NCI-H2171 (cell line): ENCODE results near the gene CFTR.

Source experiments
- DNase-seq: peaks from one replicate; lab custom pipeline; 2025; lab: John Stamatoyannopoulos, UW

The CFTR gene

DNA sequence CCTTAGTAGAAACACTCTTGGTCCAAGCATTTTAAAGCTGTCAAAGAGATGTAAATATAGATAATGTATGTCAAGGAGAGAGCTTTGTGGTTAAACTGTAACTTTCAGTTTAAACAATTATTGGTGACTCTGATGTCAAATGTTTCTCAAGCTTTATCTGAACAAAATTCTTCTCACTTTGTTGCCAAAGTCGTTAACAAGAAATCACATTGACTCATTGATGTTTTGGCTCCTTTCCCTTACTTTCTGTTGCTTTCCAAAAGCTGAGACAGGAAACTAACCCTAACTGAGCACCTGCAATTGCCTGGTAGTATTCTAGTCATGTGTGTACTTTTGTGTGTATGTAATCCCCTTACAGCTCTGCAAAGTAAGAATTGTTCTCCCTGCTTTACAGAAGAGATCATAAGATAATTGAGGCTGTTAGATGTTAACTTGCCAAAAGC is 108.5 kb downstream of the CFTR start:
- no peak for DNase-seq

DNA sequence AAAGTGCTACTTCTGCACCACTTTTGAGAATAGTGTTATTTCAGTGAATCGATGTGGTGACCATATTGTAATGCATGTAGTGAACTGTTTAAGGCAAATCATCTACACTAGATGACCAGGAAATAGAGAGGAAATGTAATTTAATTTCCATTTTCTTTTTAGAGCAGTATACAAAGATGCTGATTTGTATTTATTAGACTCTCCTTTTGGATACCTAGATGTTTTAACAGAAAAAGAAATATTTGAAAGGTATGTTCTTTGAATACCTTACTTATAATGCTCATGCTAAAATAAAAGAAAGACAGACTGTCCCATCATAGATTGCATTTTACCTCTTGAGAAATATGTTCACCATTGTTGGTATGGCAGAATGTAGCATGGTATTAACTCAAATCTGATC is 110.4 kb downstream of the CFTR start:
- DNase-seq, result no peak

DNA sequence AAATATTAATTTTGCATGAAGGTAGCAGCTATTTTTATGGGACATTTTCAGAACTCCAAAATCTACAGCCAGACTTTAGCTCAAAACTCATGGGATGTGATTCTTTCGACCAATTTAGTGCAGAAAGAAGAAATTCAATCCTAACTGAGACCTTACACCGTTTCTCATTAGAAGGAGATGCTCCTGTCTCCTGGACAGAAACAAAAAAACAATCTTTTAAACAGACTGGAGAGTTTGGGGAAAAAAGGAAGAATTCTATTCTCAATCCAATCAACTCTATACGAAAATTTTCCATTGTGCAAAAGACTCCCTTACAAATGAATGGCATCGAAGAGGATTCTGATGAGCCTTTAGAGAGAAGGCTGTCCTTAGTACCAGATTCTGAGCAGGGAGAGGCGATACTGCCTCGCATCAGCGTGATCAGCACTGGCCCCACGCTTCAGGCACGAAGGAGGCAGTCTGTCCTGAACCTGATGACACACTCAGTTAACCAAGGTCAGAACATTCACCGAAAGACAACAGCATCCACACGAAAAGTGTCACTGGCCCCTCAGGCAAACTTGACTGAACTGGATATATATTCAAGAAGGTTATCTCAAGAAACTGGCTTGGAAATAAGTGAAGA is 112.3 kb downstream of the CFTR start:
- DNase-seq, result no peak

DNA sequence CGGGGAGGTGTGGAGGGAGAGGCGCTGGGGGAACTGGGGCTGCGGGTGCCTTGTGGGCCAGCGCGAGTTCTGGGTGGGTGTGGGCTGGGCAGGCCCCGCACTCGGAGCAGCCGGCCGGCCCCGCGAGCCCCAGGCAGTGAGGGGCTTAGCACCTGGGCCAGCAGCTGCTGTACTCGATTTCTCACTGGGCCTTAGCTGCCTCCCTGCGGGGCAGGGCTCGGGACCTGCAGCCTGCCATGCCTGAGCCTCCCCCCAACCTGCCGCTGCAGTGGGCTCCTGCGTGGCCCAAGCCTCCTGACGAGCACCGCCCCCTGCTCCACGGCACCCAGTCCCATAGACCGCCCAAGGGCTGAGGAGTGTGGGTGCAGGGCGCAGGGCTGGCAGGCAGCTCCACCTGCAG is 116.3 kb downstream of the CFTR start:
- no peak for DNase-seq

DNA sequence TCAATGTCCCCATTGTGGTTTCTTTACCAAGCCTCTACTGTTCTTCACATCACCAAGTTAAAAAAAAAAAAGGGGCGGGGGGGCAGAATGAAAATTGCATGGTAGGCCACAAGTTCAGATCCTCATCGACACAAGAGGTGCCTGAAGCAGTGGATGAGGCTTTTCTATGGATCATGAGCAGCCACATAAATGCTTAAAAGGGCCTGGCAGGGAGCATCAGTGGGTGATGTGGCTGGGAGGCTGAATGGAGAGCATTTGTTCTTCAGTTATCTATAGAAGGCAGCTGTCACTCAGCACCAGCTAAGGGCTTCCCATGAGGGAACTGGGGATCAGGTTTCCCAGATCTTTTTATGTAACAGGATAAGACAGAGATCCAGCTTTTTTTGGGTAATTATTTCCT is 117.9 kb downstream of the CFTR start:
- DNase-seq, result peak; percentile 12

DNA sequence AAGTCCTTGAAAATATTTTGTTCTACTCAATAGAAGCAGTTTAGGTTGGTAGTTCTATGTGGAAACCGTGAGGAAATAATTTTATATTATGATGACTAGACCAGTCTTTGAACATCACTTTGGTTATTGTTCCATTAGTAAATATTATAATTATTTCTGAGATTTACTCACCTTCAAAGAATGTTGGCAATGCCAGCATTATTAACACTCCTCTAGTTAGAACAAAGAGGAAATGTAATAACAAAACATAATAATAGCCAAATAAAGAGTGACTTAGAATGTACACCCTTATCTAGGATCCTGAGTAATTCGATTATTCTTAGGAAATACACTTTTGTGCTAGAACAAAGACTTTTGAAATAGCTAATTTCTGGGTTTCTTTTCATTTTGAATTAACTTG is 121.1 kb downstream of the CFTR start:
- DNase-seq, result no peak

DNA sequence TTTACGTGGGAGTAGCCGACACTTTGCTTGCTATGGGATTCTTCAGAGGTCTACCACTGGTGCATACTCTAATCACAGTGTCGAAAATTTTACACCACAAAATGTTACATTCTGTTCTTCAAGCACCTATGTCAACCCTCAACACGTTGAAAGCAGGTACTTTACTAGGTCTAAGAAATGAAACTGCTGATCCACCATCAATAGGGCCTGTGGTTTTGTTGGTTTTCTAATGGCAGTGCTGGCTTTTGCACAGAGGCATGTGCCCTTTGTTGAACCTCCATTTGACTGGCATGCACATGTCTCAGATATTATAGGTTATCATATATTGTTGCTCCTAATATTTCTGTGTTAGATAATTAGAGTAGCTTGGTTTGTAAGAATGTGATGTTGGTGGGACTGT is 123.8 kb downstream of the CFTR start:
- DNase-seq, result no peak

DNA sequence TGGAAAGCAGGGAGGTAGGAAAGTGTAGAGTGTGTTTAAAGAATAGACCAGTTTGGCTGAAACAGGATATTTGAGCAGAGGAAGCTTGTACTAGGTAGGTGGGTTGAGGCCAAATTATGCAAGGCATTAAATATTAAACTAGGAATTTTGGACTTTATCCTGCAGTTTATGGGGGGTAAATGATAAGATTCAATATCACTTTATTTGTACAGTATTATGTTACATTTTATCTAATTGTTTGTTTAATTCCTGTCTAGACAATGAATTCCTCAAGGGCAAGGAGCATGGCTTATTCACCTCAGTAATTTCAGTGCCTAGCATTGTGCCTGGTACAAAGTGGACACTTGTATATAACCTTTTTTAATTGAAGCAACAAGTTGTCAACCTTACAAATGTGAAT is 125.9 kb downstream of the CFTR start:
- DNase-seq, result no peak

DNA sequence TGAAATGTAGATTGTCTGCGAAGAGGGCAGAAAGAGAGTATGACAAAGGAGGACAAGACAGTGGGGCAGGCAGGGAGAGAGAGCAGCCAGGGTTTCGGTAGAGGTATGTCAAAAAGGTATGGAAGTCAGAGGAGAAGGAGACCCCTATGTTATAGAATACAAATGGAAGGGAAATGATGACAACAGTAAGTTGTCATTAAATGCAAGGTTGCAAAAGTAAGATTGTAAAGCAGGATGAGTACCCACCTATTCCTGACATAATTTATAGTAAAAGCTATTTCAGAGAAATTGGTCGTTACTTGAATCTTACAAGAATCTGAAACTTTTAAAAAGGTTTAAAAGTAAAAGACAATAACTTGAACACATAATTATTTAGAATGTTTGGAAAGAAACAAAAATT is 126.3 kb downstream of the CFTR start:
- DNase-seq, result no peak

DNA sequence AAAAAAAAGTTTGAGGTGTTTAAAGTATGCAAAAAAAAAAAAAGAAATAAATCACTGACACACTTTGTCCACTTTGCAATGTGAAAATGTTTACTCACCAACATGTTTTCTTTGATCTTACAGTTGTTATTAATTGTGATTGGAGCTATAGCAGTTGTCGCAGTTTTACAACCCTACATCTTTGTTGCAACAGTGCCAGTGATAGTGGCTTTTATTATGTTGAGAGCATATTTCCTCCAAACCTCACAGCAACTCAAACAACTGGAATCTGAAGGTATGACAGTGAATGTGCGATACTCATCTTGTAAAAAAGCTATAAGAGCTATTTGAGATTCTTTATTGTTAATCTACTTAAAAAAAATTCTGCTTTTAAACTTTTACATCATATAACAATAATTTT is 130.6 kb downstream of the CFTR start:
- no peak for DNase-seq

DNA sequence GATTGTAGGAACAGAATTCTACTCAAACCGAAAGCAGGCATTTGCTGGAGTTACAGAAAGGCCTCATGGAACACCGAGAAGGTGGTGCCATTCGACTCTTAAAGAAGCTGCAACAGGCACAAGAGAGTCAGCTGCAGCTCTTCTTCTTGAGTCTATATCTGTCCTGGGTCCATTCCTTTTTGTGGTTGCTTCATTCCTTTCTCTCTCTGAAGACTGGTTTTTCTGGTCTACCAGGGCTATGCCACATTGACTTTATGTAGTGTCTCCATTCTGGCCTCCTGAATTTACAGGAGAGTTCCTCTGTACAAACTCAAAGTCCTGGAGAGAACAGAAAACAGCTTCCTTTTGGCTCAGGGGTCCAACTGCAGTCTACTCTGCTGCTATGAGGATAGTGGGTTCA is 132.8 kb downstream of the CFTR start:
- DNase-seq, result no peak

DNA sequence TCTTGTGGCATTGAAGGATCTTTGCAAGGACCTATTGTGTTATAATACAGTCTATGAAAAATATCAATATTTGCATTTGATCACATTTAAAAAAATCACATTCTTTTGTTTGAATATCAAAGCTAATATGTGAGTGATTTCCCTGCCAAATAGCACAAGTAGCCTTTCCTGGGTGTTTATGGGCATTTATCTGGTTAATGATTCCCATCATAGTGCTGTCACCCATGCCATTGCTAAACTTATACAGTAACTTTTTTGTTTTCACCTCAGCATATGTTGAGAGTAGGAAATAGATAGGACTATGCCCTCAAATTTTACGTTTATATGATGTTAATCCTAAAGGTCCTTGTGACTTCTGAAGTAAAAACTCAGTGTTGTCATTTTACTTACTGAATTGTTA is 136.9 kb downstream of the CFTR start:
- DNase-seq, result no peak

DNA sequence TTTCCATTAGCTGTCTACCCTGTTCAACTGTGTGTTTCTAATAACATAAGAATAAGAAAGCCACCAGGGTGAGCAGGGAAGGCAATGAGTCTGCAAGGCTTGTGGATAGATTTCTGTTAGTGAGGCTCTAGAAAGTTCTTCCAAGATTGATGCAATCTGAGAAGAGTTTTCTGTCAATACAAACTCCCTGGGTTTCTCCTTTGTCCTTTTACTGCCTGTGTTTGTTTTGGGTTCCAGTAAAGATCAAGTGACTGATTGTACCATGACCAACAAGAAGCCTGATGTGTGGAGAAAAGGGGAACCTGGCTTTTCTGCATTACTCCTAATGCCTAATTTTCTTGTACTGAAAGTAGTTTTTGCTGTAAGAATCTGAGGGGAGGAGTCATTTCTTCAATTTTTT is 139.9 kb downstream of the CFTR start:
- DNase-seq, result no peak

DNA sequence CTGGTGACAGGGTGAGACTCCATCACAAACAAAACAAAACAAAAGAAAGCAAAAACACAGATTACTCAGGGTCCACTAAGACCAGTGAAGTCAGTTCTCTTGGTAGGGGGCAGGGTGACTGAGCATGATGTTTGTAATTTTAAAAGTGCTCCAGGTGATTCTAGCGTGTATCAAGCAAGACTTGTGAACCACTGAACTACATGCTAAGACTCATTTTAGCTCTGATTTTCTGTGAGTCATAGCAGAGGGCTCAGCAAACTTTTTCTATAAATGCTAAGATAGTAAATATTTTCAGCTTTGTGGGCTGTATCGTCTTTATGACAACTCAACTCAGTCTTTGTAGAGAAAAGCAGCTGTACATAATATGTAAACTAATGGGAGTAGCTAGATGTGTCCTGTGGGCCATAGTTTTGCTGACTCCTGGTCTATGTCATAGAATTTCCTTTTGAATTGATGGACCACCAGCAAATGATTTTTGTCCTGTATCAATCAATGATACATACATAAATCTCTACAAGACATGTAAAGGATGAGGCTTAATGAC is 141.3 kb downstream of the CFTR start:
- DNase-seq, result no peak

DNA sequence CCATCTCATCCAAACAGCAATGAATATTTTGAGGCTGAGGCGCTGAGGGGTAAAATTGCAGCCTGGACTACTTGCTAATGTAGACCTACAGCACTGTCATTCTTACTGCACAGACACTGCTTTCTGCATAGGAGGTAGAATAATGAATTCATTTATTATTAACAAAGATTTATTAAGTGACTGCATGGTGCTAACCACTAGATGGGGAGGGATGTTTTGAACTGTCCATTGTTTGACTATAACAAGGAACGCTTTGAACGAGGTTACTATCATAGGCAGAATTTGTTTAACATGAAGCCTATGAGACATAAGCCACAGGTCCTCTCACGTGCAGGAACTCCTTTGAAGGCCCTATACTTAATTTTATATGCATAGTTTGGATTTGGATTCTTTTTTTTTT is 143.8 kb downstream of the CFTR start:
- DNase-seq, result no peak

DNA sequence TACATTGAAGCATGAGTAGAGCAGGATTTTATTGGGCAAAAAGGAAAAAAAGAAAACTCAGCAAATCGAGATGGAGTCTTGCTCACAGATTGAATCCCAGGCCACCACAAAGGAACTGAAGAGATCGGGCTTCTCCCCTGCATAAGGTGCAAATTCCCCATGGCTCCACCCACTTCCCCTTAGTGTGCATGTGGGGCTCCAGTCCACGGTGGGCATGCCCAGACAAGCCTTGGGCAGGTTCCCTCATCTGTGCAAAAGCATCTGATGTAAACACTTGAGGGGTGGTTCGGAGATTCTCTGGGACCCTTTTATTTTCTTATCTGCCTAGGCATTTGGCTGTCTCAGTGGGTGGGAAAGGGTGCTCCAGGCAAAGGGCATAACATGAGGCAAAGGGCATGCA is 150.7 kb downstream of the CFTR start:
- no peak for DNase-seq

DNA sequence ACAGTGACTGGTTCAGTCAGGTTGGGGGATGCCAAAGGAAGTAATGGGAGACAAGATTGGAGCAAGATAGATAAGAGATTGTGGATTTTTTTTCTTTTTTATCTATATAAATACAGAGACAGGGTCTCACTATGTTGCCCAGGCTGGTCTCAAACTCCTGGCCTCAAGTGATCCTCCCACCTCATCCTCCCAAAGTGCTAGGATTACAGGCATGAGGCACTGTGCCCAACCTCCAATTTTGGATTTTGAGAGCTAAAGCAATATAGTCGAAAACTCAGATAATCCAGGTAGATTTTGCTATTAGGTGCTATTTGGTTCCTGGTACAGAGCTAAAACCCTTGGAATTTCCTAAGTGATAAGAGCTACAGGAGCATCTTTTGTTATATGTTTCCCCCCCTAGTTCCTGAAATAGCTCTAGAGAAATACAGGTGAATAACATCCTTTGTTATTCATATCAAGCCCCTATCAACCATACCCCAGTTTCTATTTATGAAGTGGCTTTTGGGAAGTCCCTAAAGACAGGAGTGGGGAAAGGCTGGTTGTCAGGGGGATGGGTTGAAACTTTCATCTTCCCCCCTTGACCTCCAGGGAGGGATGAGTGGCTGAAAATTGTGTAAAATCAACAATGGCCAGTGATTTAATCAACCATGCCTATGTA is 151.2 kb downstream of the CFTR start:
- no peak for DNase-seq

DNA sequence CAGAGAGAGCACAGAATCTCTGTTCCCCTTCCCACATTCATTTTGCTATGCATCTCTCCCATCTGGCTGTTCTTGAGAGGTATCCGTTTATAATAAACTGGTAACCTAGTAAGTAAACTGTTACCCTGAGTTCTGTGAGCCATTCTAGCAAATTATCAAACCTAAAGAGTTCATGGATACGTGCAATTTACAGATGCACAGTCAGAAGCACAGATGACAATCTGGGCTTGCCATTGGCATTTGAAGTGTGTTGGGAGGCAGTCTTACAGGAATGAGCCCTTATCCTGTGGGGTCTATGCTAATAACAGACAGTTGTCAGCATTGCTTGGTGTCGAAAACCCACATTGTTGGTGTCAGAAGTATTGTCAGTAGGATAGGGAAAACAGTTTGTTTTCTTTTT is 151.8 kb downstream of the CFTR start:
- DNase-seq, result no peak

DNA sequence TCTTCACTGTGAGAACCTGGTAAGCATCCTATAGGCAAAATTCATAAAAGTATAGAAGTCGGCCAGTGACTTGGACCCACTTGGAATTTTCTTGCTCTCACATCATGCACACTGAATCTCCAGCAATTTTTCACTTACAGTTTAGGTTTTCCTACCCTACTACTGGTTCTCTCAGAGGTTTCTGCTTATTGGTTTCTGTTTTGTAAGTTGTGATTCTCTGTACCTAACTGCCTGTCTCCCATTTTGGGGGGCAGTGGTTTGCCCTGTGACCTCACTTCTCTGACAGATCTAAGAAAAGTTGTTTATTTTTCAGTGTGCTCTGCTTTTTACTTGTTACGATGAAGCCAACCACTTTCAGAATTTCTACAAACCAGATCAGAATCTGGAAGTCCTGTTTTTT is 158.1 kb downstream of the CFTR start:
- no peak for DNase-seq

DNA sequence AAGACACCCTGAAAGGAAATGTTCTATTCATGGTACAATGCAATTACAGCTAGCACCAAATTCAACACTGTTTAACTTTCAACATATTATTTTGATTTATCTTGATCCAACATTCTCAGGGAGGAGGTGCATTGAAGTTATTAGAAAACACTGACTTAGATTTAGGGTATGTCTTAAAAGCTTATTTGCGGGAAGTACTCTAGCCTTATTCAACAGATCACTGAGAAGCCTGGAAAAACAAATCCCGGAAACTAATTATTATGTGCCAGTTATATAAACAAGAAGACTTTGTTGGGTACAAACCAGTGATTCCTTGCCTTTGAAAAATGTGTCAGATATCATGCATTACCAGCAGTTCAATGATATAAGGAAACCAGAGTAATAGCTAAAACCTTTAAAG is 160.1 kb downstream of the CFTR start:
- no peak for DNase-seq

DNA sequence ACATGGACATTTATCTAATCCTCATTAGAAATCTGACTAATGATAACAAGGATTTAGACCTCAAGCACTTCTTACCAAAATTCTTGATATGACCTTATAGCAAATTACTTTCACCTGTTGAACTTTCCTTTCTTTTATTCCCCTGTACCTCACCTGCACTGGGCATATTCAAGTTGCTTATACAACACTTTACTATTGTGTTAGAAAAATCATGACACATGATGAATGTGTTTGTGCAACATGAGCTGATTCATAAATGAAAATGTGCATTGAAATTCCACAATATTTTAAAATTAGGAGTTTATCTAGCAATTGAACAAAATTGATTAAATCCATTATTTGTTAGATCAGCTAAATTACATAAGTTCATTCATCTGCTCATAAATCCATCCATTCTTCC is 160.6 kb downstream of the CFTR start:
- no peak for DNase-seq

DNA sequence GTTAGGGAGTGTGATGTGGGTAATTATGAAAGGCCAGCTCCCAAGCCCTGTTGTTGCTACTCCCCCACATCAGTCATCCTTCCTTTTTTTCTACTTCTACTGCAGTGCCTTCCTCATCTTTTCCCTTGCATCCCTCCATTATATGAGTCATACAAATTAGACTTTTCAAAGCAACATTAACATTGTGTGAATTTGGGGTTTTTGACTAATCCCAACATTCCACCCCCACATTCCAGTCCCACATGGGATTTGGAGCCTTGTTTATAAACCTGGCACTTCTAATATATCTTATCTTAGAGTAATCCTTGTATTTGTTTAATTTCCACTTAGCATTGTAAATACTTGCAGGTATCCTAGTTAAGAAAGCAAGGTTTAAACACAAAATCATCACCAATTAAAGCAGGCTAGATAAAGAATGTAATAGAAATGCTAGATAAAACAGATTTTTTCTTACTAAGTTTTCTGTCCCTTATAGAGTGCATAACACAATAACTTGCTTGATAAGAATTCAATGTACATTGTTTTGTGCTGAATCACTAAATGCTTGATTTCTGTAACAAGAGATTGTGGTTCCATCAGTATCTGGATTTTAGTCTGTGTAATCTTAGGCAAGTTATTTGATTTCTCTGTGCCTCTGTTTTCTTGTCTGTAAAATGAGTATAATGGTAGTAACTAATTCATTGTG is 165.8 kb downstream of the CFTR start:
- DNase-seq, result no peak

DNA sequence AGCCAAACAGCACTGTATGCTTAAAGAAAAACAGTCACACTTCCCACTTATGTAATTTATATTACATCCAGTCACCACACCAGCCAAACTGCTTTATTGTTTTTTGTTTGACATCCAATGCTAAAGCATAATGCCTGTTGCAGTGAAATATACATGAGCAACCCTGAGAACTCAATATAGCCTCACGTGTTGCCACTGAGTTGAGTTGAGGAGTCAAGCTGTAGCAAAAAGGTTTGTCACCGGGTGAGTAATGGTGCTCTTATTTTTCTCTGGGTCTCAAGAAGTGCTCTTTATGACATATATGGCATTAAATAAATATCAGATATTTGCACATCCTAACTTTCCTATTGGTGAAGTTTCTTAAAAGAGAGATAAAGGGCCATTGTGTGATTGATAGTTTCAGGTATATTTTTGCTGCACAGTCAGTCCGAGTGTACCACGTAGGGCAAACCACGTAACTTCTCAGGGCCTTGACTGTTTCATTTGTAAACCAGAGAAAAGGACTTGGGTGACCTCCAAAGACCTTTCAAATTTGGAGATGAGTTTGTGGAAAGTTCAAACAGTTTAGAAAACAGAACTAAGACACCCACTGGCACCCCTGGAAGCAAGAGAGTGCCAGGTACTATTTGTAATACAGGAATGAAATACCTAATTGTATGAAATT is 168.5 kb downstream of the CFTR start:
- no peak for DNase-seq
